ENCODE results near the gene REXO1. TPM values are rescaled to one million over a fixed set of nuclear protein-coding genes. Genes with fewer than 3 reads are reported as not detected.

REXO1 gene
- total and polyA plus RNA-seq, 2 donors (not counting 1 experiment from before 2014, with no cell fraction given), result 6.1 to 6.8 TPM

- H3K27ac ChIP-seq (ENCODE audit: insufficient read depth, low read length), result no peak overlapping the region
- H4K20me1 ChIP-seq (ENCODE audit: control insufficient read depth, extremely low read depth, insufficient read depth, low read length), result no peaks in the 10 kb centered on the region
- TF ChIP-seq EZH2 (IDR thresholded peaks at IDR 0.05; ENCODE audit: low read length, missing control alignments) (peak; percentile 30), CTCF (conservative IDR thresholded peaks at IDR 0.05 in 1 of 2, IDR thresholded peaks at IDR 0.05 in 1 of 2; ENCODE audit: low read depth in 1 of 2, low read length in 2 of 2) (no peak)
- DNase-seq (ENCODE audit: low read depth in 2 of 2), result no peak
- H3K4me3 ChIP-seq (replicated peaks in 1 of 4; ENCODE audit: control extremely low read depth in 1 of 4, insufficient read depth in 1 of 4, low read depth in 3 of 4, low read length in 4 of 4), result no peak overlapping the region
- H3K36me3 ChIP-seq (ENCODE audit: control insufficient read depth, insufficient read depth, low read length), result no peaks in the 10 kb centered on the region
- no peak overlapping the region for H3K4me2 ChIP-seq (ENCODE audit: extremely low read depth, insufficient read depth, low read length)
- H2AFZ ChIP-seq (ENCODE audit: low read length), result no peak overlapping the region
- no peaks in the 10 kb centered on the region for H3K4me1 ChIP-seq (ENCODE audit: control insufficient read depth, extremely low read depth, insufficient read depth, low read length)
- no peaks in the 10 kb centered on the region for H3K9me3 ChIP-seq (ENCODE audit: control insufficient read depth, insufficient read depth, low read depth, low read length)
- no peak overlapping the region for H3K9ac ChIP-seq (ENCODE audit: insufficient read depth, low read length)
- H3K27me3 ChIP-seq (ENCODE audit: control insufficient read depth, insufficient read depth, low read length), result peaks cover 54% of the 10 kb centered on the region
- H3K79me2 ChIP-seq (ENCODE audit: control insufficient read depth, insufficient read depth, low read length), result no peaks in the 10 kb centered on the region
These were observed 82.1 kb downstream of the REXO1 start for GRCh38 chr19:1765904-1766799.

Other genes with a start within 250 kb of the REXO1 start
- gene UQCR11, start 243.0 kb downstream of the REXO1 start, total RNA-seq, result 89.2 and 110 TPM in 2 replicates
- 92.5 and 101 TPM in 2 replicates for gene UQCR11, start 243.0 kb downstream of the REXO1 start, polyA plus RNA-seq
- 53.7 and 54.7 TPM in 2 replicates for gene TCF3, start 195.9 kb downstream of the REXO1 start, total RNA-seq
- 39.3 and 53.4 TPM in 2 replicates for gene TCF3, start 195.9 kb downstream of the REXO1 start, polyA plus RNA-seq
- gene ONECUT3, start 95.0 kb downstream of the REXO1 start, total RNA-seq, result not detected in 2 replicates
- not detected in 2 replicates for gene ONECUT3, start 95.0 kb downstream of the REXO1 start, polyA plus RNA-seq
- 1.3 and 3.0 TPM in 2 replicates for gene ATP8B3, start 36.2 kb downstream of the REXO1 start, total RNA-seq
- gene ATP8B3, start 36.2 kb downstream of the REXO1 start, polyA plus RNA-seq, result 2.3 and 3.5 TPM in 2 replicates
- gene KLF16, start 15.1 kb upstream of the REXO1 start, total RNA-seq, result 3.9 and 6.9 TPM in 2 replicates
- gene KLF16, start 15.1 kb upstream of the REXO1 start, polyA plus RNA-seq, result 4.2 and 5.0 TPM in 2 replicates
- 59.1 and 74.5 TPM in 2 replicates for gene ABHD17A, start 37.0 kb upstream of the REXO1 start, total RNA-seq
- gene ABHD17A, start 37.0 kb upstream of the REXO1 start, polyA plus RNA-seq, result 23.0 and 25.8 TPM in 2 replicates
- gene ADAT3, start 56.9 kb upstream of the REXO1 start, total RNA-seq, result 1.5 and 1.7 TPM in 2 replicates
- 0.42 and 0.61 TPM in 2 replicates for gene ADAT3, start 56.9 kb upstream of the REXO1 start, polyA plus RNA-seq
- gene SCAMP4, start 56.9 kb upstream of the REXO1 start, total RNA-seq, result 22.1 and 29.7 TPM in 2 replicates
- 16.9 and 21.2 TPM in 2 replicates for gene SCAMP4, start 56.9 kb upstream of the REXO1 start, polyA plus RNA-seq
- gene CSNK1G2, start 92.7 kb upstream of the REXO1 start, total RNA-seq, result 50.1 and 58.6 TPM in 2 replicates
- 21.2 and 22.5 TPM in 2 replicates for gene CSNK1G2, start 92.7 kb upstream of the REXO1 start, polyA plus RNA-seq
- gene BTBD2, start 167.2 kb upstream of the REXO1 start, total RNA-seq, result 54.7 and 70.2 TPM in 2 replicates
- 14.0 and 19.1 TPM in 2 replicates for gene BTBD2, start 167.2 kb upstream of the REXO1 start, polyA plus RNA-seq
- 367 and 409 TPM in 2 replicates for gene MKNK2, start 202.8 kb upstream of the REXO1 start, total RNA-seq
- gene MKNK2, start 202.8 kb upstream of the REXO1 start, polyA plus RNA-seq, result 21.0 and 24.7 TPM in 2 replicates
- gene MOB3A, start 247.8 kb upstream of the REXO1 start, total RNA-seq, result 12.8 and 17.2 TPM in 2 replicates
- 34.8 and 37.5 TPM in 2 replicates for gene MOB3A, start 247.8 kb upstream of the REXO1 start, polyA plus RNA-seq
- gene IZUMO4, start 248.4 kb upstream of the REXO1 start, total RNA-seq, result 0.26 and 1.3 TPM in 2 replicates
- gene IZUMO4, start 248.4 kb upstream of the REXO1 start, polyA plus RNA-seq, result 0.56 and 0.77 TPM in 2 replicates